ENCODE measurements around the gene TNFRSF9.
A peak's percentile ranks its signal among the peaks of the same experiment; 100 is the strongest.
"Not testable (repeated sequence)": the region's sequence is repeated elsewhere in the genome, so short reads cannot be mapped to it uniquely, and the experiment has no call there.

TNFRSF9 gene

GRCh38 chr1:7960867-7961215 is 20.2 kb upstream of the TNFRSF9 start:
- DNase-seq: no peak

- peak; percentile 57 for DNase-seq
Measured at GRCh38 chr1:7960165-7960564, 19.5 kb upstream of the TNFRSF9 start.

GRCh38 chr1:7956218-7957032 is 15.8 kb upstream of the TNFRSF9 start:
- no peak for DNase-seq

- DNase-seq: no peak
Measured at GRCh38 chr1:7954683-7955082, 14.0 kb upstream of the TNFRSF9 start.

GRCh38 chr1:7953850-7954609 is 13.4 kb upstream of the TNFRSF9 start:
- peak; percentile 96 for DNase-seq

- not testable (repeated sequence) for DNase-seq
Measured at GRCh38 chr1:7952791-7953190, 12.2 kb upstream of the TNFRSF9 start.

DNA sequence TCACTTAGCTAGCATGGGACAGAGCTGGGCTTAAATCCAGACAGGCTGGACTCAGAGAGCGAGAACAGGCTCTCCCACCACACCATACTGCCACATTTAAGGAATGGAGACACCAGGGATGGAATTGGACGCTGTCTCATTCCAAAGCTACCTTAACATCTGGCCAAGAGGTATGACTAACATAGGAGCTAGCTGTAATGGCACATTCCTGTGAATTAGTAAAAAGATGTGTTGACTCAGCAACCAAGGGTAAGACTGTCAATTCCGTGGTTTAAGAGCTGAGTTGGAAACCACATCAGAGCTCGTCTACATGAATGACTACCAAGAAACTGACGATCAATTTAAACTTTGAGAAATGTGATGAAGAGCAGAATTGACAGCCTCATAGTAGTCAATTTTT is 8.3 kb upstream of the TNFRSF9 start:
- DNase-seq: no peak

DNA sequence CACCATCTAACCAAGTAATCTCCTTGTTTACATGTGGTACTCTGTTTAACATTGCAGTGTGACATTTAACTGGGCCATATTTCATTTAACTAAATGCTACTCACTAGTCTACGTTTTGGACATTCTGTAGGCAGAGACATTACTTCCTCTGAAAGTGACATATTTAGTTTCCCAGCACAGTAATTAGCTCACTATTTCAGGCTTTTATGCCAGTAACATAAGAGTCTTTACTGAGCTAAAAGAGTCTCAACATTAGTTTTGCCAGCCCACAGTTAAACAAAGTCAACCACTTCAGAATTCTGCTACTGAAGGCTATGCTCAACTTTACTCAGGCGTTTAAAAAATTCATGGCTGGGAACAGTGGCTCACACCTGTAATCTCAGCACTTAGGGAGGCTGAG is 2.6 kb upstream of the TNFRSF9 start:
- DNase-seq: peak; percentile 60

- peak; percentile 79 for DNase-seq
Measured at GRCh38 chr1:7942214-7942921, 1.7 kb upstream of the TNFRSF9 start.

GRCh38 chr1:7941437-7941793 is 776 bp upstream of the TNFRSF9 start:
- peak; percentile 71 for DNase-seq

DNA sequence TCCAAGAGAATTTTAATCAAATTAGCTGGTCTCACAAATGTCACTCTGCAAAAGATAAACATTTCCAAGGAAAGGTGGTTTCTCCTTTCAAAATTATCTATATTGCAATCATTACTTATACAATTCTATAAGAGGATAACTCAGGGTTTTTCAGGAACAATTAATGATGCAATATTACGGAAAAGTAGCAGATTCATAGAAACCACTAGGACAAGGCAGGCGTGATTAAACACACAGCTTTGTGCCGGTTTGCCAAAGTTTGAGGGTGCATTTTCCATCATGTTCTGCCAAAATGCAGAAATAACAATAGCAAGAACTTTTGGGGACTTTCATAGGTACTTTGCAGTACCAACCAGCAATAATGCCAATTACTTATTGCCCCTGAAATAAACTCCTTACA is 605 bp downstream of the TNFRSF9 start:
- no peak for DNase-seq

GRCh38 chr1:7938070-7938469 is 2.6 kb downstream of the TNFRSF9 start:
- DNase-seq: no peak

DNA sequence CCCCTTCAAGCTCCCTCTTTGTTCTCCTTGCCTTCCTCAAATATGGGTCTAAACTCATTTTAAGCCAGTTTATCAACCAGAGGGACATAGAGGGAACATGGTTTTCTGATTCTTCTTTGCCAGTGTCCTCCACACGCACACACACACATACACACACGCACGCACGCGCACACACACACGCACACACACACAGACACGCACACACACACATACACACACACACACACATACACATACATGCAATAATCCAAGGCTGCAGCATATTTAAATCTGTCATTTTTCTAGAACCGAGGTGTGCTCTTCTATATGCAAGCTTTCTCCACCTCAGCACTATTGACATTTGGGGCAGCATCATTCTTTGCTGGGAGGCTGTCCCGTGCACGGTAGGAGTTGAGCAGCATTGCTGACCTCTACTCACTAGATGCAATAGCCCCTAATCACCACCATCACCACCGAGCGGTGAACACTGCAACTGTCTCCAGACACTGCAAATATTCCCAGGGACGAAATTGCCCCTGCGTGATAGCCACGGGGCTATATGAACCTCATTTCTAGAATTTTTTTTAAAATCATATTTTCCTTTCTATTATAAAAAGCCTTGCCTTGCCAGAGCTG is 8.0 kb downstream of the TNFRSF9 start:
- no peak for DNase-seq

- no peak for DNase-seq
Measured at GRCh38 chr1:7931446-7931812, 9.2 kb downstream of the TNFRSF9 start.

- DNase-seq: no peak
Measured at GRCh38 chr1:7930645-7931445, 9.8 kb downstream of the TNFRSF9 start.

- DNase-seq: no peak
Measured at GRCh38 chr1:7929637-7930036, 11.0 kb downstream of the TNFRSF9 start.

DNA sequence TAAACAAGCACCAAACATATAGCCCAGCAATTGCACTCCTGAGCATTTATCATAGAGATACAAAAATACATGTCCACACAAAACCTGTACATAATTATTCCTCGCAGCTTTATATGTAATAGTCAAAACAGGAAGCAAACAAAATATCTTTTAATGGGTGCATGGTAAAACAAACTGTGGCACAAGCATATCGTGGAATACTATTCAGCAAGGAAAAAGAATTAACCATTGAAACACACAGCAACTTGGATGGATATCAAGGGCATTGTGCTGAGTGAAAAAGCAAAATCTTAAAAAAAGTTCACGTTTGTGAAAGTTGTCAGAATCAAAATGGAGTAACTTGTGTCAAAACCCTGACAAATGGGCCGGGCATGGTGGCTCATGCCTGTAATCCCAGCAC is 12.4 kb downstream of the TNFRSF9 start:
- DNase-seq: no peak

- not testable (repeated sequence) for DNase-seq
Measured at GRCh38 chr1:7927061-7927460, 13.6 kb downstream of the TNFRSF9 start.

- DNase-seq: peak; percentile 14
Measured at GRCh38 chr1:7922301-7922700, 18.3 kb downstream of the TNFRSF9 start.

- no peak for DNase-seq
Measured at GRCh38 chr1:7921796-7922195, 18.8 kb downstream of the TNFRSF9 start.

- DNase-seq: no peak
Measured at GRCh38 chr1:7919880-7920279, 20.8 kb downstream of the TNFRSF9 start.

DNA sequence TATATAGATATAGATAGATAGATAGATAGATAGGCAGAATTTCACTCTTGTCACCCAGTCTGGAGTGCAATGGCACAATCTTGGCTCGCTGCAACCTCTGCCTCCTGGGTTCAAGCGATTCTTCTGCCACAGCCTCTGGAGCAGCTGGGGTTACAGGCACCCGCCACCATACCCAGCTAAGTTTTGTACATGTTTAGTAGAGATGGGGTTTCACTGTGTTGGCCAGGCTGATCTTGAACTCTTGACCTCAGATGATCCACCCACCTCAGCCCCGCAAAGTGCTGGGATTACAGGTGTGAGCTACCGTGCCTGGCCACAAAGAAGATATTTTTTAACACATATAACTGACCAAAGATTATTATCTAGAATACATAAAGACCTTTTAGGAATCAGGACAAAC is 22.7 kb downstream of the TNFRSF9 start:
- not testable (repeated sequence) for DNase-seq

DNA sequence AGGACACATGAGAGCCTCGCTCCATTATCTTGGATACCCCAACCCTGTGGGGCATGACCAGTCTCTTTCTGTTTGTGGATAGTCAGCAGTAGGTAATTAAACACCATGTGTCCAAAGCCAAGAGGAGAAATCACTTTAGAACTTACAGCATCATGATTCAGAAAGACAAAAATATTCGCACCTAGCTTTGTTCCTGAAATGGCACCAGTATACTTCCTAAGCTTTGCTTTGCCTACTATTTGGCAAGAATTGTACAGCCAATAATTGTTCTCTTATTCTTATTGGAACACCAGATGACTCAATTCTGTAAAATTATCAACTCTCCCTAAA is 24.2 kb downstream of the TNFRSF9 start:
- DNase-seq: no peak

All from inflammatory macrophage treated with lipopolysaccharide for 4 hours (primary cell).